Fibroblast of lung (primary cell): ENCODE results near the gene LPP. TPM values are rescaled to one million over a fixed set of nuclear protein-coding genes. Genes with fewer than 3 reads are reported as not detected.
A peak's percentile ranks its signal among the peaks of the same experiment; 100 is the strongest.

ENCODE experiments used
- DNase-seq, 2 donors: peaks; one replicate each; pipeline versions ENCODE4 v3.0.0 to v3.0.0-alpha.2; 2010; ENCODE audit warnings: low read depth in 2 of 2
- H2AFZ ChIP-seq: 2 replicates; pipeline ENCODE4 v1.5.1; 2012; ENCODE audit warnings: low read length, control low read depth, inconsistent platforms
- H3K27ac ChIP-seq: 2 replicates; pipeline ENCODE4 v1.5.1; 2011; ENCODE audit warnings: low read length, control low read depth; ENCODE audit not compliant: insufficient read depth
- H3K27me3 ChIP-seq: 2 replicates; pipeline ENCODE4 v1.5.1; 2011; ENCODE audit warnings: mild to moderate bottlenecking, low read length; ENCODE audit not compliant: control insufficient read depth, insufficient read depth
- H3K36me3 ChIP-seq: 2 replicates; pipeline ENCODE4 v1.5.1; 2011; ENCODE audit warnings: low read length; ENCODE audit not compliant: control insufficient read depth, insufficient read depth
- H3K4me1 ChIP-seq: 2 replicates; pipeline ENCODE4 v1.5.1; 2011; ENCODE audit warnings: low read length; ENCODE audit not compliant: control insufficient read depth, insufficient read depth; ENCODE audit errors: extremely low read depth
- H3K4me2 ChIP-seq: 2 replicates; pipeline ENCODE4 v1.5.1; 2011; ENCODE audit warnings: low read length, control low read depth; ENCODE audit not compliant: insufficient read depth; ENCODE audit errors: extremely low read depth
- H3K4me3 ChIP-seq, 4 experiments: fragments of 200-600 bp in 1 of 4; sonication (generic) in 1 of 4; replicated peaks in 1 of 4; 2 replicates each; pipeline ENCODE4 v1.5.1; 2011 to 2016; ENCODE audit warnings: low read length in 4 of 4, low read depth in 3 of 4, mild to moderate bottlenecking in 3 of 4, control low read depth in 2 of 4, inconsistent platforms in 1 of 4, mixed read lengths in 1 of 4; ENCODE audit not compliant: insufficient read depth in 1 of 4; ENCODE audit errors: control extremely low read depth in 1 of 4
- H3K79me2 ChIP-seq: 2 replicates; pipeline ENCODE4 v1.5.1; 2012; ENCODE audit warnings: mild to moderate bottlenecking, low read length, inconsistent platforms; ENCODE audit not compliant: control insufficient read depth, insufficient read depth
- H3K9ac ChIP-seq: 2 replicates; pipeline ENCODE4 v1.5.1; 2011; ENCODE audit warnings: mild to moderate bottlenecking, low read length, control low read depth; ENCODE audit not compliant: insufficient read depth
- H3K9me3 ChIP-seq: 2 replicates; pipeline ENCODE4 v1.5.1; 2012; ENCODE audit warnings: low read depth, low read length; ENCODE audit not compliant: control insufficient read depth, insufficient read depth
- H4K20me1 ChIP-seq: 2 replicates; pipeline ENCODE4 v1.5.1; 2011; ENCODE audit warnings: low read length; ENCODE audit not compliant: control insufficient read depth, insufficient read depth; ENCODE audit errors: extremely low read depth
- EZH2 ChIP-seq: IDR thresholded peaks from 2 replicates; pipeline ENCODE4 v1.5.1; 2012; ENCODE audit warnings: low read length, control low read depth, mild to moderate bottlenecking; ENCODE audit errors: missing control alignments
- polyA plus RNA-seq, 2 donors: library from polyadenylated mRNA; depleted of rRNA in 1 of 2; stranded (reverse) in 1 of 2; unstranded in 1 of 2; fragments of >200 nt; gene quantifications; 2 replicates each; pipeline ENCODE4 v1.2.1, GENCODE V29; 2011 to 2012; ENCODE audit warnings: missing spikeins in 1 of 2
- total RNA-seq: library from RNA; depleted of rRNA; stranded (reverse); fragments of >200 nt; gene quantifications from 2 replicates; pipeline ENCODE4 v1.2.1, GENCODE V29; 2014
- TF ChIP-seq, protein P1 (sequence below), 2 donors: IDR thresholded peaks in 1 of 2; conservative IDR thresholded peaks in 1 of 2; 1 replicate in 1 of 2; 2 replicates in 1 of 2; pipeline ENCODE4 v1.5.1; 2011 to 2012; ENCODE audit warnings: low read length in 2 of 2, control low read depth in 1 of 2, inconsistent platforms in 1 of 2, low read depth in 1 of 2, mild to moderate bottlenecking in 1 of 2

LPP gene
- total and polyA plus RNA-seq, 2 donors (not counting 1 experiment from before 2014, with no cell fraction given): 69.0 to 124 TPM

DNA sequence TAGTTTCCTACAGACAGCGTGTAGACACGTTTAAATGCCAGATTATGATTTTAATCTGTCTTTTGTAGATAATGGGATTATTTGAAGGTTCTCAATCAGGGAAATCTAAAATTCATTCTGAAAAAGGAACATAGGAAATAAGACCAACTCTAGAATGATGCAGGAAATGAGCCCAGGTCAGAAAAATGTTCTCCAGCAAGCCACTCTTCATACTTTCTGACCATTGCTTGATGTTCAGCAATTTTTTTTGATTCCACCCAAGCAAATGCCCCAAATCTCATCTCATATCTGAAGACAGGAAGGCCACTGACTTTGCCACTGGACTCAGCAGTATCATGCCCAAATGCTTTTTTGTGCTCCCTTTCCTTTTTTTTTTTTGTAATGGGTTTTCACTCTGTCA lies 373.4 kb downstream of the LPP start:
- Histone ChIP-seq H3K9me3 (no peaks in the 10 kb centered on the region), H3K36me3 (no peaks in the 10 kb centered on the region), H4K20me1 (no peaks in the 10 kb centered on the region), H2AFZ (no peak overlapping the region), H3K79me2 (peaks cover 2% of the 10 kb centered on the region), H3K4me1 (no peaks in the 10 kb centered on the region), H3K4me3 (no peak overlapping the region), H3K27me3 (no peaks in the 10 kb centered on the region), H3K27ac (no peak overlapping the region), H3K4me2 (no peak overlapping the region), H3K9ac (no peak overlapping the region)
- no peak for DNase-seq
- TF ChIP-seq, protein P1, sequence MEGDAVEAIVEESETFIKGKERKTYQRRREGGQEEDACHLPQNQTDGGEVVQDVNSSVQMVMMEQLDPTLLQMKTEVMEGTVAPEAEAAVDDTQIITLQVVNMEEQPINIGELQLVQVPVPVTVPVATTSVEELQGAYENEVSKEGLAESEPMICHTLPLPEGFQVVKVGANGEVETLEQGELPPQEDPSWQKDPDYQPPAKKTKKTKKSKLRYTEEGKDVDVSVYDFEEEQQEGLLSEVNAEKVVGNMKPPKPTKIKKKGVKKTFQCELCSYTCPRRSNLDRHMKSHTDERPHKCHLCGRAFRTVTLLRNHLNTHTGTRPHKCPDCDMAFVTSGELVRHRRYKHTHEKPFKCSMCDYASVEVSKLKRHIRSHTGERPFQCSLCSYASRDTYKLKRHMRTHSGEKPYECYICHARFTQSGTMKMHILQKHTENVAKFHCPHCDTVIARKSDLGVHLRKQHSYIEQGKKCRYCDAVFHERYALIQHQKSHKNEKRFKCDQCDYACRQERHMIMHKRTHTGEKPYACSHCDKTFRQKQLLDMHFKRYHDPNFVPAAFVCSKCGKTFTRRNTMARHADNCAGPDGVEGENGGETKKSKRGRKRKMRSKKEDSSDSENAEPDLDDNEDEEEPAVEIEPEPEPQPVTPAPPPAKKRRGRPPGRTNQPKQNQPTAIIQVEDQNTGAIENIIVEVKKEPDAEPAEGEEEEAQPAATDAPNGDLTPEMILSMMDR (conservative IDR thresholded peaks at IDR 0.05 in 1 of 2, IDR thresholded peaks at IDR 0.05 in 1 of 2; ENCODE audit: low read depth in 1 of 2, low read length in 2 of 2): no peak
- no peak for TF ChIP-seq EZH2

DNA sequence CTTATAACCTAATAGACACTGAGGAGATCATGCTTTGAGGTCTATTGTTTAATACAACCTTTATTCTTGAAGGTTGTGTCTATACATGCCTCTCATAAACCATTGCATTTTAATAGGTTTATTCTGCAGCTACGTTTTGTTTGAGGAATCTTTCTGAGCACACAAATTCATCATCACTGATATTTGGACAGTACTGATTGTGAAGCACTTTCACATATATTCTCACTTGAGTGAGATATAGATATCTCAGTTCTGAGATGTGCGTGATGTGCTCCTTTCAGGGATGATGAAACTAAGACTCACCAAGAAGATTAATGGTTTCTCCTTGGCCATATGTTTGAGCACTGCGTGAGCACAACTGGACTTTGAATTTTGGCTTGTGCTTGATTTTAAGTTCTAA lies 374.4 kb downstream of the LPP start:
- H3K9ac ChIP-seq: no peak overlapping the region
- H3K27me3 ChIP-seq: no peaks in the 10 kb centered on the region
- no peaks in the 10 kb centered on the region for H3K36me3 ChIP-seq
- no peaks in the 10 kb centered on the region for H4K20me1 ChIP-seq
- no peak overlapping the region for H3K4me3 ChIP-seq
- peak in 1 of 2 donors; percentile 50 for DNase-seq
- H3K9me3 ChIP-seq: no peaks in the 10 kb centered on the region
- no peaks in the 10 kb centered on the region for H3K4me1 ChIP-seq
- H2AFZ ChIP-seq: no peak overlapping the region
- H3K4me2 ChIP-seq: no peak overlapping the region
- TF ChIP-seq, protein P1 (conservative IDR thresholded peaks at IDR 0.05 in 1 of 2, IDR thresholded peaks at IDR 0.05 in 1 of 2; ENCODE audit: low read depth in 1 of 2, low read length in 2 of 2): no peak
- TF ChIP-seq EZH2: no peak
- H3K27ac ChIP-seq: no peak overlapping the region
- peaks cover 2% of the 10 kb centered on the region for H3K79me2 ChIP-seq

DNA sequence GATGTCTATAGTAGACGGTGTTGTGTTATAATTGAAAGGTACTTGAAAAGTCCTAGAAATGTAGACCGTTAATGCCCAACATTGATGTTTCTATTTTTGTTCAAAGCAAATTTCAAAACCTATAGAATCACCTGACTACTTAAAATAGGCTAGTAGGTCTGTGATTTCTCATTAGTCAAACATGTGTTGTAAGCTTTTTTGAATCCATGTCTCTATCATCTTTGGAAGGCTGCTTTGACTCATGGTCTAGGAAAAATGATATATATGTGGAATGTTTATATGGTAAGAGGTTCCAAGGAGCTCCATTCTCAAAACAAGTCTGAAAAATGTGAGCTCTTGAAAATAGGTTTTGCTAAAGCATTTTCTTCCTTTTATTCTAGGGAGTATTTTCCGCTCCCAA lies 375.3 kb downstream of the LPP start:
- no peak overlapping the region for H3K27ac ChIP-seq
- peaks cover 5% of the 10 kb centered on the region for H3K79me2 ChIP-seq
- no peaks in the 10 kb centered on the region for H3K9me3 ChIP-seq
- no peaks in the 10 kb centered on the region for H3K4me1 ChIP-seq
- no peak overlapping the region for H3K4me3 ChIP-seq
- no peak overlapping the region for H3K9ac ChIP-seq
- no peak for TF ChIP-seq EZH2
- TF ChIP-seq, protein P1 (conservative IDR thresholded peaks at IDR 0.05 in 1 of 2, IDR thresholded peaks at IDR 0.05 in 1 of 2; ENCODE audit: low read depth in 1 of 2, low read length in 2 of 2): no peak
- H4K20me1 ChIP-seq: no peaks in the 10 kb centered on the region
- H2AFZ ChIP-seq: no peak overlapping the region
- no peaks in the 10 kb centered on the region for H3K36me3 ChIP-seq
- DNase-seq: peak; percentile 37 to 67
- H3K27me3 ChIP-seq: no peaks in the 10 kb centered on the region
- H3K4me2 ChIP-seq: no peak overlapping the region
